Glutamatergic neuron (in vitro differentiated cells): ENCODE data around the gene PPCDC. TPM values are rescaled to one million over a fixed set of nuclear protein-coding genes. Genes with fewer than 3 reads are reported as not detected.

Experiments used
- DNase-seq: peaks from one replicate; pipeline ENCODE4 v3.0.0; 2022
- H3K27ac Mint-ChIP-seq: one replicate; pipeline ENCODE4 v1.8.0; 2020; ENCODE audit warnings: mild to moderate bottlenecking, mixed read lengths, inconsistent platforms; ENCODE audit not compliant: unreplicated experiment
- H3K27me3 Mint-ChIP-seq: one replicate; pipeline ENCODE4 v1.8.0; 2020; ENCODE audit warnings: mild to moderate bottlenecking, moderate library complexity, mixed read lengths, inconsistent platforms; ENCODE audit not compliant: unreplicated experiment
- H3K36me3 Mint-ChIP-seq: one replicate; pipeline ENCODE4 v1.8.0; 2020; ENCODE audit warnings: mild to moderate bottlenecking, mixed read lengths, inconsistent platforms; ENCODE audit not compliant: unreplicated experiment
- H3K4me1 Mint-ChIP-seq: one replicate; pipeline ENCODE4 v1.8.0; 2020; ENCODE audit warnings: mild to moderate bottlenecking, low read depth, mixed read lengths, inconsistent platforms; ENCODE audit not compliant: unreplicated experiment
- H3K4me3 Mint-ChIP-seq: one replicate; pipeline ENCODE4 v1.8.0; 2020; ENCODE audit warnings: mild to moderate bottlenecking, mixed read lengths, inconsistent platforms; ENCODE audit not compliant: unreplicated experiment
- H3K9me3 Mint-ChIP-seq: one replicate; pipeline ENCODE4 v1.8.0; 2020; ENCODE audit warnings: mild to moderate bottlenecking, moderate library complexity, mixed read lengths, inconsistent platforms; ENCODE audit not compliant: unreplicated experiment
- CTCF ChIP-seq: fragments of 200-600 bp; sonication (generic); IDR thresholded peaks from one replicate; pipeline ENCODE4 v1.5.0; 2021; ENCODE audit not compliant: partially characterized antibody, unreplicated experiment
- total RNA-seq: library from RNA; stranded (reverse); fragmentation: NEBNext Ultra II Directional; extraction: Animal tissue kit (Norgen Biotek cat#: 25700); gene quantifications from one replicate; pipeline ENCODE4 v1.2.1, GENCODE V29; 2021; ENCODE audit not compliant: unreplicated experiment

Gene PPCDC
- total RNA-seq, 1 donor from 2014 or later: 12.7 TPM

DNA sequence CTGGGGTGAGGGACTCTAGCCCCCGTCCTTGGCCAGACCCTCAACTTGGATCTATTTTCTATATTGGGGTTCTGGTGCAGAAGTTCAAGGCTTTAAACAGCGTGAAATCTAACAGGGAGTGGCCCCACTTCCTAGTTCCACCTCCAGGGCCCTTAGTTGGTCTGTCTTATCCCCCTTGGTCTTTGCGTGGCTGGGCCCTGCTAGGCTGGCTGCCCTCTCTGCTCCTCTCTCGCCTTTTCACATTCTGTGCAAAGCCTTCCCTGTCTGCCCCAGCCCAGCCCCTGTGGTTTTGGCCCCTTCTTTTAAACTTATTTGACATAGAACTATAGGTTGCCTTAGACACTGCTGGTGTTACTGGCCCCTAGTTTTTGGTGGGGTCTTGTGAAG lies 5.6 kb downstream of the PPCDC start:
- Mint-ChIP-seq H3K9me3 (peaks cover 6% of the 10 kb centered on the region), H3K36me3 (no peaks in the 10 kb centered on the region), H3K4me1 (peaks cover 6% of the 10 kb centered on the region), H3K27ac (peak overlapping the region; percentile 75), H3K27me3 (no peaks in the 10 kb centered on the region), H3K4me3 (no peak overlapping the region)
- DNase-seq: no peak
- no peak for TF ChIP-seq CTCF

- peaks cover 5% of the 10 kb centered on the region for H3K9me3 Mint-ChIP-seq
These were observed 6.1 kb downstream of the PPCDC start for GRCh38 chr15:75029378-75030022.

DNA sequence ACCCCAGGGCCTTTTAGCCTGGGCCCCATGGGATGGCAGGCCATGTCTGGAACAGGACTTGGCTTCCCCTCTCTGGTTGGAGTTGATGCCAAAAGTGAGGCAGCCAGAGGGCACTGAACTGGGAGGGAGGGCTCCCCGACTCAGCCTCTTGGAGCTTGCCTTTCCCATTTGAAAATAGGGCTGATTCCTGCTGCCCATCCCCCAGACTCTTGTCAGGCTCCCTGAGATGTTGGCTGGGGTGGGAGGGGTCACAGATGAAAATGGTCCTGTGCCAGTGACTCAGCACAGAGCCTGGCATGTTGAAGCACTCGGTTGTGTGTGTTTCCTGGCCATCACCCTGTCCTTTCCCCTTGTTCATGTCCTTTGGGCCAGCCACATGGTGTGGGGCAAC lies 6.6 kb downstream of the PPCDC start:
- no peaks in the 10 kb centered on the region for H3K27me3 Mint-ChIP-seq
- H3K36me3 Mint-ChIP-seq: no peaks in the 10 kb centered on the region
- no peak overlapping the region for H3K4me3 Mint-ChIP-seq
- no peak for DNase-seq
- peaks cover 6% of the 10 kb centered on the region for H3K4me1 Mint-ChIP-seq
- no peak for TF ChIP-seq CTCF
- no peak overlapping the region for H3K27ac Mint-ChIP-seq
- H3K9me3 Mint-ChIP-seq: peaks cover 5% of the 10 kb centered on the region

More at GRCh38 chr15:75029378-75030022, 6.1 kb downstream of the PPCDC start:
- peak; percentile 95 for DNase-seq
- peak; percentile 96 for TF ChIP-seq CTCF
- Mint-ChIP-seq H3K27me3 (no peaks in the 10 kb centered on the region), H3K4me3 (no peak overlapping the region), H3K27ac (peak overlapping the region; percentile 75), H3K36me3 (no peaks in the 10 kb centered on the region), H3K4me1 (peaks cover 6% of the 10 kb centered on the region)

DNA sequence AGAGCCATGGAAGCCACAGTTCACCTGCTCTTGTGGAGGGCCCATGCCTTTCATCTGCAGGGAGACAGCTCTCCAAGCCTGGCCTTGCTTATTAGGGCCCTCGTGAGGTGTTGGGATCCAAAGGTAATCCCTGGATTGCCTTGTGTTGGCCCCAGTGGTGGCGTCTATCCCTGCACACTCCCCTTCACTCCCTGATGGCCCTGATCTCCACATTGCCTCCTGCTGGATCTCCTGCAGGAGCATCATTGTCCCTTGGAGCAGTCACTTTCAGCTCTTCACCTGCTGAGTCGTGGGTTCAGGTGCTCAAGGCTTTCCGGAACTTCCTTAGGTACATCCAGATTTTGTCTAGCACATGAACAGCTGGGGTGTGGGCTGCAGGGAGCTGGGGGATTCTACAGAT lies 7.0 kb downstream of the PPCDC start:
- Mint-ChIP-seq H3K9me3 (peaks cover 5% of the 10 kb centered on the region), H3K36me3 (no peaks in the 10 kb centered on the region), H3K4me3 (no peak overlapping the region), H3K27ac (no peak overlapping the region), H3K4me1 (peaks cover 6% of the 10 kb centered on the region), H3K27me3 (no peaks in the 10 kb centered on the region)
- DNase-seq: no peak
- TF ChIP-seq CTCF: no peak

DNA sequence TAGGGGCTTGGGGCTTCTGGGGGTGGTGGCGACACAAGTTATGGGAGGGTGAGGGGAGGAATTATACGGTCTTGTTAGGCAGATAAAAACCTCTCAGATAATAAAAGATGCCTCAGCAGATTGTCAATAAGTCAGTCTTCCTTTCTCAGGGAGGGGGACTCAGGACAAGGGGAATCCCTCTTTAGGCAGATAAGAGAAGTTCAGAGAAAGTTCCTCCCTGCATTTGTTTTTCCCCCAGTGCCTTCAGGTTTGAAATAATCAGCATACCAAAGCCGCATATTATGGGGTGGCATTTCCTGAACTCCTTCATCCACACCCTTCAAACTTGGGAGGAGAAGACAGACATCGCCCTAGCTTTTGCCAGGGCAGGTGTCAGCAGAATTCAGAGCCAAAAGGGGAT lies 8.5 kb downstream of the PPCDC start:
- no peaks in the 10 kb centered on the region for H3K36me3 Mint-ChIP-seq
- H3K27me3 Mint-ChIP-seq: no peaks in the 10 kb centered on the region
- no peak for TF ChIP-seq CTCF
- DNase-seq: no peak
- no peak overlapping the region for H3K27ac Mint-ChIP-seq
- peaks cover 6% of the 10 kb centered on the region for H3K4me1 Mint-ChIP-seq
- H3K4me3 Mint-ChIP-seq: no peak overlapping the region
- H3K9me3 Mint-ChIP-seq: peaks cover 5% of the 10 kb centered on the region
